Right lobe of liver (tissue), 6 donors: ENCODE data around the gene UBE3B. TPM values are rescaled to one million over a fixed set of nuclear protein-coding genes. Genes with fewer than 3 reads are reported as not detected.

ENCODE experiments used
- ATAC-seq, 4 donors: fragments of 200-7000 bp; cut with Tn5 transposase; one replicate each; pipeline ENCODE4 v1.9.1; 2020; ENCODE audit warnings: mild to moderate bottlenecking in 4 of 4, moderate library complexity in 4 of 4
- DNase-seq, 3 donors: peaks; one replicate each; pipeline ENCODE4 v3.0.0-alpha.2; 2020
- H3K27ac ChIP-seq, 3 donors: fragments of 200-600 bp; one replicate each; pipeline ENCODE4 v1.8.0; 2022
- H3K27me3 ChIP-seq, 2 donors: fragments of 200-600 bp; one replicate each; pipeline ENCODE4 v1.8.0; 2022
- H3K36me3 ChIP-seq, 4 donors: fragments of 200-600 bp; sonication (generic) in 1 of 4; one replicate each; pipeline versions ENCODE4 v1.5.1 to v1.8.0; 2017 to 2022; ENCODE audit warnings: control low read depth in 1 of 4
- H3K4me1 ChIP-seq, 4 donors: fragments of 200-600 bp; sonication (generic) in 1 of 4; one replicate each; pipeline versions ENCODE4 v1.5.1 to v1.8.0; 2017 to 2022; ENCODE audit warnings: control low read depth in 1 of 4
- H3K4me3 ChIP-seq, 3 donors: fragments of 200-600 bp; one replicate each; pipeline ENCODE4 v1.8.0; 2022
- H3K9me3 ChIP-seq, 4 donors: fragments of 200-600 bp; sonication (generic) in 1 of 4; one replicate each; pipeline versions ENCODE4 v1.5.1 to v1.8.0; 2017 to 2022; ENCODE audit warnings: control low read depth in 1 of 4
- POLR2A ChIP-seq: fragments of 450-650 bp; IDR thresholded peaks from one replicate; pipeline ENCODE4 v1.6.1; 2017; ENCODE audit warnings: antibody characterized with exemption, mild to moderate bottlenecking
- WGBS: methylation state at CpG from one replicate; pipeline ENCODE4 v1.1.6; 2018; ENCODE audit warnings: low coverage, low lambda C conversion rate; ENCODE audit not compliant: insufficient coverage; ENCODE audit errors: missing lambda C conversion rate; 5-methylcytosine and 5-hydroxymethylcytosine counted together
- intact Hi-C, 2 donors: fragments of 100-400 bp; cut with DNase I; formaldehyde crosslinking; loops; one replicate each; pipeline versions ENCODE4 v1.11.2 to v1.14.1; 2022
- total RNA-seq, 6 experiments: library from RNA; depleted of rRNA in 2 of 6; stranded (reverse); fragments of >200 nt in 2 of 6; fragmentation: NEBNext Ultra II Directional in 3 of 6; extraction: Animal tissue kit (Norgen Biotek cat#: 25700) in 3 of 6; gene quantifications; one replicate each; pipeline versions ENCODE4 v1.1.0 to v1.2.4, GENCODE V29; 2016 to 2023
- TF ChIP-seq, protein P1 (sequence below), 4 donors: fragments of 200-600 bp in 3 of 4; fragments of 450-650 bp in 1 of 4; IDR thresholded peaks; one replicate each; pipeline versions ENCODE4 v1.5.1 to v1.8.0; 2016 to 2022; ENCODE audit warnings: antibody characterized with exemption in 4 of 4, mild to moderate bottlenecking in 2 of 4
- donor health status: DM: no; HTN: yes; CAD: no.
- donor health status: DM: no; HTN: no; CAD: no.
- donor health status: DM: no; HTN: no; CAD: no.
- donor health status: DM: no; HTN: yes; CAD: no.
- donor health status: DM: no; HTN: yes; CAD: no.

The UBE3B gene
- total RNA-seq, 6 experiments from 2014 or later = 15.3 to 31.8 (median 22.5) TPM

DNA sequence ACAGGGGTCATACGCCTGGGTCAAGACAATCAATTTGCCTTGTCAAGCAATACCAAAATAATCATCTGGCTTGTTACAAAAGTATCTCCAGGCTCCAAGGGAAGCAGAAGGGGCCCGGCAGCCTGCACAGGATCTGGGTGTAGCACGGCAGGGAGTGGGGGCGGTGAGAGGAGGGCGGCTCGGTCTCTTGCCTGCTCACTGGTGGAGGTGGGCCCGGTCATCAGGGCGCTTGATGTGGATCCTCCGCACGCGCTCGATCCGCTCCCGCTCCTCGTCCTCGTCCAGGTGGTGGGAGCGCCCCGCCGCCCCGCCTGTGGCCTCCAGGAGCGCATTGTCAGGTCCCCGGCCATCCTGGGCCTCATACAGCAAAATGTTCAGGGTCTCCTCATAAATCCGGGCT, 26.0 kb upstream of the UBE3B start:
- no peak overlapping the region for H3K4me3 ChIP-seq
- intact Hi-C loops = no loop called here
- TF ChIP-seq POLR2A = no peak
- TF ChIP-seq, protein P1, sequence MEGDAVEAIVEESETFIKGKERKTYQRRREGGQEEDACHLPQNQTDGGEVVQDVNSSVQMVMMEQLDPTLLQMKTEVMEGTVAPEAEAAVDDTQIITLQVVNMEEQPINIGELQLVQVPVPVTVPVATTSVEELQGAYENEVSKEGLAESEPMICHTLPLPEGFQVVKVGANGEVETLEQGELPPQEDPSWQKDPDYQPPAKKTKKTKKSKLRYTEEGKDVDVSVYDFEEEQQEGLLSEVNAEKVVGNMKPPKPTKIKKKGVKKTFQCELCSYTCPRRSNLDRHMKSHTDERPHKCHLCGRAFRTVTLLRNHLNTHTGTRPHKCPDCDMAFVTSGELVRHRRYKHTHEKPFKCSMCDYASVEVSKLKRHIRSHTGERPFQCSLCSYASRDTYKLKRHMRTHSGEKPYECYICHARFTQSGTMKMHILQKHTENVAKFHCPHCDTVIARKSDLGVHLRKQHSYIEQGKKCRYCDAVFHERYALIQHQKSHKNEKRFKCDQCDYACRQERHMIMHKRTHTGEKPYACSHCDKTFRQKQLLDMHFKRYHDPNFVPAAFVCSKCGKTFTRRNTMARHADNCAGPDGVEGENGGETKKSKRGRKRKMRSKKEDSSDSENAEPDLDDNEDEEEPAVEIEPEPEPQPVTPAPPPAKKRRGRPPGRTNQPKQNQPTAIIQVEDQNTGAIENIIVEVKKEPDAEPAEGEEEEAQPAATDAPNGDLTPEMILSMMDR (IDR thresholded peaks at IDR 0.05) = no peak
- H3K27ac ChIP-seq = no peak overlapping the region
- DNase-seq = no peak
- peaks cover 0 to 6% (median 0%) of the 10 kb centered on the region in 4 donors for H3K4me1 ChIP-seq
- 94% methylated on average over 7 of the region's 23 CpGs for WGBS
- ATAC-seq = peak in 1 of 4 donors; percentile 7
- H3K36me3 ChIP-seq = peaks cover 6 to 35% (median 10%) of the 10 kb centered on the region in 4 donors
- no peaks in the 10 kb centered on the region for H3K27me3 ChIP-seq
- no peaks in the 10 kb centered on the region for H3K9me3 ChIP-seq

- intact Hi-C loops = no loop called here
- Histone ChIP-seq H3K4me1 (peaks cover 0 to 6% (median 0%) of the 10 kb centered on the region in 4 donors), H3K36me3 (peaks cover 6 to 44% (median 17%) of the 10 kb centered on the region in 4 donors), H3K9me3 (no peaks in the 10 kb centered on the region), H3K27ac (no peak overlapping the region), H3K4me3 (no peak overlapping the region), H3K27me3 (no peaks in the 10 kb centered on the region)
- WGBS = 80% methylated on average over 1 of the region's 2 CpGs
- DNase-seq (no peak), ATAC-seq (no peak)
- TF ChIP-seq POLR2A = no peak
- TF ChIP-seq, protein P1 (IDR thresholded peaks at IDR 0.05) = no peak
Measured at GRCh38 chr12:109452489-109452888, 24.9 kb upstream of the UBE3B start.

DNA sequence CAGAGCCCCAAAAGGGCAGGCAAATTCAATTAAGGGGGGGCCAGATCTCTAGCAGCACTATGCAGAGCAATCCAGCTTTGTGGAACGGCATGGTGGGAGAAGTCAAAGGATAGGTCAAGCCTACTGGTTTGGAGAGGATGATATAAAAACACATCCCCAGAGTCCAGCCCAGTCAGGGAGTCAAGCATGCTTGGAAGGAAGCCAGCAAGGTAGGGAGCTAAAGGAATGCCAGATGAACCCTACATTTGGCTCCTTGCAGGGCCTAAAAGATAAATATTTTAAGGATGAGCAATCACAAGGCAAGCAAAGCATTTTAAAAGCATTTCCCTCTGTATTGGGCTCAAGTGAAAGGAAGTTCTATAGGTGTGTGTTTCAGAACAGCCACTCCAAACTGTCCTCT, 21.7 kb upstream of the UBE3B start:
- TF ChIP-seq, protein P1 (IDR thresholded peaks at IDR 0.05) = no peak
- TF ChIP-seq POLR2A = no peak
- ATAC-seq (no peak), DNase-seq (no peak)
- Histone ChIP-seq H3K4me1 (peaks cover 0 to 6% (median under 1%) of the 10 kb centered on the region in 4 donors), H3K36me3 (peaks cover 6 to 48% (median 22%) of the 10 kb centered on the region in 4 donors), H3K27ac (no peak overlapping the region), H3K4me3 (no peak overlapping the region), H3K9me3 (no peaks in the 10 kb centered on the region), H3K27me3 (no peaks in the 10 kb centered on the region)
- intact Hi-C loops = no loop called here
- WGBS = 90% methylated on average over 1 of the region's 1 CpG

GRCh38 chr12:109458086-109458485, 19.3 kb upstream of the UBE3B start:
- ATAC-seq = peak in 1 of 4 donors; percentile 9
- peak overlapping the region in 2 of 3 donors; percentile 10 to 55 for H3K27ac ChIP-seq
- DNase-seq = no peak
- no peaks in the 10 kb centered on the region for H3K9me3 ChIP-seq
- intact Hi-C loops = no loop called here
- 45% methylated on average over 3 of the region's 4 CpGs for WGBS
- H3K4me3 ChIP-seq = no peak overlapping the region
- peaks cover 3 to 46% (median 21%) of the 10 kb centered on the region in 4 donors for H3K36me3 ChIP-seq
- H3K4me1 ChIP-seq = peaks cover 0 to 27% (median 6%) of the 10 kb centered on the region in 4 donors
- TF ChIP-seq POLR2A = no peak
- TF ChIP-seq, protein P1 (IDR thresholded peaks at IDR 0.05) = no peak
- H3K27me3 ChIP-seq = no peaks in the 10 kb centered on the region
